NCI-H1092 treated with DMSO at 0.1 percent for 48 hours (cell line): ENCODE measurements around the gene OR6K2.
"Not testable (repeated sequence)": the region's sequence is repeated elsewhere in the genome, so short reads cannot be mapped to it uniquely, and the experiment has no call there.

Experiments
- DNase-seq: peaks from one replicate; lab custom pipeline; 2025; lab: John Stamatoyannopoulos, UW

OR6K2 gene

GRCh38 chr1:158700552-158700951 is at the start of gene OR6K2:
Gene OR6K2, minus strand, starts transcription at chr1:158700652. Its CDS starts 0 bp downstream, at chr1:158700652.
- no peak for DNase-seq

DNA sequence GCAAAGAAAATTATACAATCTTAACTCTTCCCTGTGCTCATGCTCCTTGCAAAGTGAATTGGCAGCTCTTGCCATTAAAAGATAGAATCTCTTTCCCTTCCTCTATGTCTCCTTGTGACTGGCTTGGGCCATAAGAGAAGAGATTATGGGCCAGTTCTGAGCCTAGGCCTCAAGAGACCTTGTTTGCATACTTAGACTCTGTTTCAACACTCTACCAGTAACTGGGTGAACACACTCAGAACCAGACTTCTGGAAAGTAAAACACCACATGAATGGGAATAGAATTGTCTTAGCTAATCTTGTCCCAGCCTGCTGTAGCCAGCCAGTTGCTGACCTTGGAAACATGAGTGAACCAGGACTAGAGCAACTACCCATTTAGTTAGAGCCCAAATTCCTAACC is 35.4 kb upstream of the OR6K2 start:
- no peak for DNase-seq

DNA sequence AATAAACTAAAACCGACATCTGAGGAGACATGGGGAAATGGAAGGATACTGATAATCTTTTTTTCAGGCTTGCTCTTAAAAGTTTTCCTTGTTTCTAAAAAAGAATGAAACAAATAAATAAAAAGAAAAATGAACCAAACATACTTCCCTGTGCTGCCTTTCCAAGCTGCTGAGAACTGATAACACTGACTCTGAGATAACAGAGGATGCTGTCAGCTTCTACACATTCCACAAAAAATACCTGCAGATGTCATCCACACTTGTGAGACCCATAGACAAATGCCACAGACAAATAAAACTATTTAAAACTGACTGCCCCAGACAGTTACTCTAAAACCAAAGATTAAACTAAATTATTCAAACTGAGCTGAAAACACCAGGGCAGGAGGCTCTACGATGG is 32.1 kb upstream of the OR6K2 start:
- no peak for DNase-seq

GRCh38 chr1:158731707-158732106 is 31.3 kb upstream of the OR6K2 start:
- DNase-seq, result no peak

GRCh38 chr1:158730453-158730852 is 30.0 kb upstream of the OR6K2 start:
- DNase-seq, result no peak

GRCh38 chr1:158728510-158729225 is 28.2 kb upstream of the OR6K2 start:
- DNase-seq, result no peak

DNA sequence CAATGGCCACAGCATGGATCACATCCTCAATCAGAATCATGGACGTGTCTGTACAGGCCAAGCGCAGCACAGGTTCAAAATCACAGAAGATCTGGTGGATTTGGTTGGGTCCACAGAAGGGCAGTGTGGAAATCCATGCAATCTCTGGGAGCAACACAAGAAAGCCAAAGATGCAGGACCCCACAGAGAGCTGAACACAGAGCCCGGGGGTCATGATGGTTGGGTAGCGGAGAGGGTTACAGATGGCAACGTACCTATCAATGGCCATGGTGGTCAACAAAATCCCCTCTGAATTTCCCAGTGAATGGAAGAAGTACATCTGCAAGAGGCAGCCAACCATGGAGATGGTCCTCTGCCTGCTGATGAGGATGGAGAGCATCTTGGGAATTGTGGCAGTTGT is 24.0 kb upstream of the OR6K2 start:
- DNase-seq, result no peak

- no peak for DNase-seq
These were observed 20.2 kb upstream of the OR6K2 start, which contains the start of gene OR6K3 for GRCh38 chr1:158720620-158721019. Gene OR6K3, minus strand, starts transcription at chr1:158720720. Its CDS starts 2,605 bp downstream, at chr1:158718115.

DNA sequence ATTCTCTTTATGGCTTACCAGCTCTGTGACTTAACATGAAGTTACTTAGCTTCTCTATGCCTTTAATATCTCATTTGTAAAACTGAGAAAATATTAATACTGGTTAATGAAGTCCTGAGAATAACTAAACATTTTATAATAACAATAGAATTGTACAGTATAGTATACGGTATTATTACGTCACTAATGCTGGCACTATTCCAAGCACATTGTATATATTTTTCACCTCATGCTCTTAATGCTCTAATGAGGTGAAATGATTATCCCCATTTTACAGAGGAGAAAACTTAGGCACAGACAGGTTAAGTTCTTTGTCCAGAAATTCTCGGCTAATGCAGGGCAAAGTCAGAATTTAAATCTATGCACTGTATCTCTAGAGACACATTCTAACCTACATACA is 19.2 kb upstream of the OR6K2 start:
- no peak for DNase-seq

GRCh38 chr1:158717344-158717743 is 16.9 kb upstream of the OR6K2 start:
- no peak for DNase-seq

- DNase-seq, result no peak
These were observed 15.9 kb upstream of the OR6K2 start for GRCh38 chr1:158716335-158716734.

- DNase-seq, result no peak
These were observed 14.3 kb upstream of the OR6K2 start for GRCh38 chr1:158714754-158715153.

DNA sequence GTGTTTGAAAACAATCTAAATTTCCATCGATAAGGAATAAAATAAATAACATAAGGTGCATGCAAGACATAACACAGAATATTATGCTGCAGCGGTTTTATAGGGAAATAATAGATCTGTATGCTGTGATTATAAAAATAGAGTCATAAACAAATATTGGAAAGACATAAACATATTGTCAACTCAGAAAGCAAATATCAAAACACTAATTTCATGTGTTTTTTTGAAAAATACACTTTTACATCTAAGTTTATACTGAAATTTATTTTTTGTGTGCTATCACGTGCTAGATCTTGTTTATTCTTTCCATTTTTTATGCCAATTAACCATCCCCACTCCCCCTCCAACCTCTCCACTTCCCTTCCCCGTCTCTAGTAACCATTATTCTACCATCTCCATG is 10.6 kb upstream of the OR6K2 start:
- DNase-seq, result no peak

DNA sequence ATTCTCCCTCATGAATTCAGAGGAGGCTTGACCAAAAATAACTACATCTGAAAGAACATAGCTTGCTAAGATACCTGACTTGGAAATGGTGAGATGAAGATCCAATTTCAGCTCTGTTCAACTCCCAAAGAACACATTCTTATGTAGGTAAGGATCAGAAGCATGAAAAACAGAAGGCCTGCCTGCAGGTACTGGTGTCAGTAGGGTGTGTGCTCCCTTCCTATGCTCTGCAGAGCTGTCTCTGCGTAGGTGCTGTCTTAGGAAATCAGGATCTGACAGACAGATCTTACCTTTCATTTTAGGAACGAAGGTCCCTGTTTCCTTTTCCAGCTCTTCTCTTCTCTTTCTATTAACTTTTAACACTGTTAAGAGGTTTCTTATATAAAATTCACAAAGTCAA is 5.6 kb upstream of the OR6K2 start:
- no peak for DNase-seq

DNA sequence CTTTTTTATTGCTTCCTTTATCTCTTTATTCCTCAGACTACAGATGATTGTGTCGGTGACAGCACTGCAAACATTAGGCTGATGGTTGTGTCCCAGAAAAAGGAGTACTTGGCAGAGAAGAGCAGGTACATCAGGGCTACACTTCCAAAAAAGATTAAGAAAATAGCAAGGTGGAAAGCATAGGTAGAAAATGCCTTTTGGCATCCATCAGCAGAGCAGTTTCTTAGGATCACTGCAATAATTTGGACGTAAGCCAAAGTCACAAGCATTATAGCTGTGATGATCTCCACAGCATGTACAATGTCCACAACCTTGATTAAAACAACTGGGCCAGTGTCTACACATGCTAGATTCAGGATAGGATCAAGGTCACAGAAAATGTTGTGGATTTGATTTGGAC is 5.9 kb downstream of the OR6K2 start:
- no peak for DNase-seq

DNA sequence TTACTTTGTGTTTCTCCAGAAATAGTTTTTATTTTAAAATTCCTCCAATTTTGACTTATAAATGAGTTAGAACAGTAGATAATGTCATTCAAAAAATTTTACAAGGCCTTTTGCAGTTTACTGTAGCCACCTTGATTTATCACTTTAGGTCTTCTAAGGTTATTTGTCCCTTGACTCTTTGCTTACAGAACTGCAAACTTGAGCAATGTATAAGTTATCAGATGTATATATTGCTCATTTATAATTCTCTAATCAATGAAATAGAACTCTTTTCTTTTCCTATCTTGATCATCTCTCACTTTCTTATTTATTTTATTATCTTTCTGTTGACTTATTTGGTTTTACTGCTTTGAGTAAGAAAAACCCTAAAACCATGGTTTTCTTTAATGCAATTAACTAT is 8.1 kb downstream of the OR6K2 start:
- DNase-seq, result no peak

DNA sequence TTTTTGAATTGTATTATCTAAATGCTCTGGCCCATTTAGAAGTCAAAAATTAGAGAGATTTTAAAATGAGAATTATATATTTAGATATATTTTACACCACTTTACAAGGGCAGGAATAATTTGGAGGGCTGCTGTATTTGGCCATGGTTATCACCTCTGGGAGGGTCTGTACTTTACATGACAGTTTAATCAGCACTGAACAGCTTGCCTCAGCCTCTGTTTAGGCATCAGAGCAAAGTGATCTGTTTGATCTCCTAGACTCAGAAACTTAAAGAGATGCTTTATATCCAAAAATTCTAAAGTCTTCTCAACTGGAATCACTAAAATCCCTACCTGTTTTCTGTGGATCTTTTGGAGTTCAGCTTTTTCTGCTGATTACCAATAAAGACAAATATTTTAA is 8.5 kb downstream of the OR6K2 start:
- DNase-seq, result no peak

DNA sequence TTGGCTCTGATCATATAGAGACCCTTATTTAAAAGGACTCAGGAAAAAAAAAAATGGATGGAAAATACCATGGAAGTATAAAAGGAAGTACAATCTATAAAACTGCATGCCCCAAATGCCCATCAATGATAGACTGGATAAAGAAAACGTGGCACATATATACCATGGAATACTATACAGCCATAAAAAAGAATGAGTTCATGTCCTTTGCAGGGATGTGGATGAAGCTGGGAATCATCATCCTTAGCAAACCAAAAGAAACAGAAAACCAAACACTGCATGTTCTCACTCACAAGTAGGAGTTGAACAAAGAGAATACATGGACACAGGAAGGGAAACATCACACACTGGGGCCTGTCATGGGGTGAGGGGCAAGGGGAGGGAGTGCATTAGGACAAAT is 9.3 kb downstream of the OR6K2 start:
- not testable (repeated sequence) for DNase-seq

DNA sequence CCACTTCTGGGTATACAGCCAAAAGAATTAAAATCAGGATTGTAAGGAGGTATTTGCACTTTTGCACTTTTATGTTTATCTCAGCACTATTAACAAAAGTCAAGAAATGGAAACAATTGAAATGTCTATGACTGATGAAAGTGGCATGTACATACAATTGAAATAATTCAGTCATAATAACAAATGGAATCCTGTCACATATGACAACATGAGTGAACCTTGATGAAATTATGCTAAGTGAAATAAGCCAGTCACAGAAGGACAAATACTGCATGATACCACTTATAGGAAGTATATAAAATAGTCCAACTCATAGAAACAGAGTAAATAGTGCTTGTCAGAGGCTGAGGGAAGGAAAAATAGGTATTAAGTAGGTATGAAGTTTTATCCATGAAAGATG is 10.6 kb downstream of the OR6K2 start:
- DNase-seq, result no peak

GRCh38 chr1:158689110-158689509 is 11.3 kb downstream of the OR6K2 start:
- no peak for DNase-seq

DNA sequence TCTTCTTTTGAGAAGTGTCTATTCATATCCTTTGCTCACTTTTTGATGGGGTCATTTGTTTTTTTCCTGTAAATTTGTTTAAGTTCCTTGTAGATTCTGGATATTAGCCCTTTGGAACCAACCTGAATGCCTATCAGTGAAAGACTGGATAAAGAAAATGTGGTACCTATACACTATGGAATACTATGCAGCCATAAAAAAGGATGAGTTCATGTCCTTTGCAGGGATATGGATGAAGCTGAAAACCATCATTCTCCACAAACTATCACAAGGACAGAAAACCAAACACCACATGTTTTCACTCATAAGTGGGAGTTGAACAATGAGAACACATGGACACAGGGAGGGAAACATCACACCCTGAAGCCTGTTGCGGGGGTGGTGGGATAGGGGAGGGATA is 12.1 kb downstream of the OR6K2 start:
- not testable (repeated sequence) for DNase-seq

- DNase-seq, result no peak
These were observed 13.4 kb downstream of the OR6K2 start for GRCh38 chr1:158687037-158687436.

DNA sequence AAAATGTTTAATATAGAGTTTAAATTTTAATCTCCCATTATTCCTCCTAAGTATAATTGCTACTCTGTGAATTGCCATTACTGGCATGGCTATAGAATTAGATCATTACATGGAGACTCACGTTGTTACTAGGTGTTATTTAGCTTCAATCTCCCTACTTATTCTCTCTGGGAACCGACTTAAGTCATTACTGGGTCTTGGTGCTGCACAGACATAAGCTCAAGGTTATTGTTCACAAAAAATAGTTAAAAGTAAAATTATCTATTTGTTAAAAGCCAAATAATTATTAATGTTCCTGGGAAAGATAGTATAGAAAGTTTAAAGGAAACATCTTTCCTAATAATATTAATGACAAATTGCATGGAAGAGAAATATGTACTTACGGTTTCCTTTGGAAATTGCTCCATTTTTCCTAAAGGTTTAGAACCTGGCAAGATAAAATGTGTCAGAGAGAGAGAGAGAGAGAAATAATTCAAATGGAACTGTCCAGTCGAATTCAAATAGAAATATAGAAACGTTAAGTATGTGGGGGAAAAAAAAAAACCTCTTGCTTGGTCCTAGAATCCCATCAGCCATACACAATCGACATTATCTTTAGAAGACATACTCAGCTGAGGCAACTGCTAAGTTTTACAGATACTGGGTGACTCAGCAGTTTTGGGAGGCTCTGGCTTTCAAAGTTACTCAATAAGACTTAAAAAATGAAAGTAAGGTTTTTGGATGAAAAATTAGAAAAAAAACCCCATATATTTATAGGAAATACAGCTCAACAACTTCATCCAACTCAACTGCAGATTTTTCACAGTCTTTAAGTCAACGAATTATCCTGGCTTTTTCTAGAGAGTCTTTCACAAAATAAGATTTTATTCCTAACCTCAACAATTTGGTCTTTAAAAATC is 14.1 kb downstream of the OR6K2 start, which contains the start of gene SPTA1:
TSS of gene SPTA1 (minus strand) at position 605 of the 899 bp plus-strand sequence. CDS start at position 407, 198 bp downstream.
- no peak for DNase-seq
